Frontal cortex (tissue), 4 donors: ENCODE measurements around the gene TRIM27. TPM values are rescaled to one million over a fixed set of nuclear protein-coding genes. Genes with fewer than 3 reads are reported as not detected.
A peak's percentile ranks its signal among the peaks of the same experiment; 100 is the strongest.
"Not testable (repeated sequence)": the region's sequence is repeated elsewhere in the genome, so short reads cannot be mapped to it uniquely, and the experiment has no call there.

Source experiments
- DNase-seq, 2 donors: peaks; one replicate each; pipeline ENCODE4 v3.0.0; 2012; ENCODE audit warnings: low spot score in 2 of 2
- FAIRE-seq: peaks from 2 replicates; lab custom pipeline; 2012; peaks lifted over from hg19 to GRCh38; lab: Jason Lieb, UNC
- total RNA-seq: library from RNA; depleted of rRNA; stranded (reverse); fragments of >200 nt; gene quantifications from one replicate; pipeline ENCODE4 v1.2.3, GENCODE V29; 2014
- donor health status: control.
- donor health status: control.
- donor health status: control.

The TRIM27 gene
- total RNA-seq, 1 donor from 2014 or later, result 75.8 TPM

- DNase-seq (peak in 1 of 2 donors; percentile 44), FAIRE-seq (no peak)
Measured at GRCh38 chr6:28943557-28944411, 20.0 kb upstream of the TRIM27 start.

- DNase-seq (no peak), FAIRE-seq (no peak)
Measured at GRCh38 chr6:28943223-28943556, 19.4 kb upstream of the TRIM27 start.

GRCh38 chr6:28941684-28942448 is 18.1 kb upstream of the TRIM27 start:
- FAIRE-seq, result no peak
- DNase-seq, result no peak

GRCh38 chr6:28940858-28941683 is 17.3 kb upstream of the TRIM27 start:
- peak in 1 of 2 donors; percentile 38 for DNase-seq
- no peak for FAIRE-seq

- FAIRE-seq (no peak), DNase-seq (peak in 1 of 2 donors; percentile 25)
Measured at GRCh38 chr6:28940294-28940857, 16.6 kb upstream of the TRIM27 start.

- DNase-seq, result no peak
- no peak for FAIRE-seq
Measured at GRCh38 chr6:28933069-28933468, 9.3 kb upstream of the TRIM27 start.

- DNase-seq (no peak), FAIRE-seq (no peak)
Measured at GRCh38 chr6:28929887-28930620, 6.3 kb upstream of the TRIM27 start.

- not testable (repeated sequence) for FAIRE-seq
Measured at GRCh38 chr6:28929339-28929738, 5.6 kb upstream of the TRIM27 start.

GRCh38 chr6:28927846-28928245 is 4.1 kb upstream of the TRIM27 start:
- FAIRE-seq (no peak), DNase-seq (no peak)

More at GRCh38 chr6:28929339-28929738, 5.6 kb upstream of the TRIM27 start:
- not testable (repeated sequence) for DNase-seq

- peak in 1 of 2 donors; percentile 29 for DNase-seq
- FAIRE-seq, result no peak
Measured at GRCh38 chr6:28922821-28923317, 916 bp downstream of the TRIM27 start.

GRCh38 chr6:28922004-28922820 is 1.6 kb downstream of the TRIM27 start:
- FAIRE-seq (no peak), DNase-seq (peak in 1 of 2 donors; percentile 18)

- FAIRE-seq (no peak), DNase-seq (no peak)
Measured at GRCh38 chr6:28920281-28920680, 3.5 kb downstream of the TRIM27 start.

- no peak for FAIRE-seq
- DNase-seq, result no peak
Measured at GRCh38 chr6:28914941-28915340, 8.8 kb downstream of the TRIM27 start.

- no peak for FAIRE-seq
Measured at GRCh38 chr6:28910901-28911690, 12.7 kb downstream of the TRIM27 start.

GRCh38 chr6:28907394-28907793 is 16.4 kb downstream of the TRIM27 start:
- no peak for FAIRE-seq
- no peak for DNase-seq

More at GRCh38 chr6:28910901-28911690, 12.7 kb downstream of the TRIM27 start:
- DNase-seq, result no peak

- FAIRE-seq (no peak), DNase-seq (no peak)
Measured at GRCh38 chr6:28906669-28907068, 17.1 kb downstream of the TRIM27 start.

GRCh38 chr6:28903686-28904085 is 20.1 kb downstream of the TRIM27 start:
- no peak for FAIRE-seq

More at GRCh38 chr6:28903686-28904085, 20.1 kb downstream of the TRIM27 start:
- DNase-seq, result no peak
